Measurements from ENCODE around the gene SOD1.
"Not testable (repeated sequence)": the region's sequence is repeated elsewhere in the genome, so short reads cannot be mapped to it uniquely, and the experiment has no call there.

DNA sequence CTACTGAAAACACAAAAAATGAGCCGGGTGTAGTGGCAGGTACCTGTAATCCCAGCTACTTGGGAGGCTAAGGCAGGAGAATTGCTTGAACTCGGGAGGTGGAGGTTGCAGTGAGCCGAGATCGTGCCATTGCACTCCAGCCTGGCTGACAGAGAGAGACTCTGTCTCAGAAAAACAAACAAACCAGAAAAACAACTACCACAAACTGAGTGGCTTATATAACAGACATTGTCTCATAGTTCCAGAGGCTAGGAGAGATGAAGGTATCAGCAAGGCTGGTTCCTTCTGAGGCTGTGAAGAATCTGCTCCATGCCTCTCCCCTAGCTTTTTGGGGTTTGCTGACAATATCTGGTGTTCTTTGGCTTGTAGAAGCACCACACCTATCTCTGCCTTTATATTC is 8.0 kb upstream of the SOD1 start:
- not testable (repeated sequence) for TF ChIP-seq CTCF, POLR2A (IDR thresholded peaks at IDR 0.05)

Data from uterus (tissue), 2 donors.